HepG2 (cell line): Measurements from ENCODE around the gene COG8. TPM values are rescaled to one million over a fixed set of nuclear protein-coding genes. Genes with fewer than 3 reads are reported as not detected.

Source experiments
- ATF3 ChIP-seq: sonication (generic); formaldehyde crosslinking; IDR thresholded peaks from 2 replicates; pipeline ENCODE4 v1.4.0; 2020; ENCODE audit warnings: missing genetic modification reagents
- CHCHD3 ChIP-seq: sonication (generic); formaldehyde crosslinking; IDR thresholded peaks from 2 replicates; pipeline ENCODE4 v1.8.0; 2022; ENCODE audit warnings: mild to moderate bottlenecking, missing genetic modification reagents, moderate library complexity
- FOXK1 ChIP-seq: sonication (generic); formaldehyde crosslinking; IDR thresholded peaks from 2 replicates; pipeline ENCODE4 v1.4.0; 2020; ENCODE audit warnings: low read depth, missing genetic modification reagents, borderline replicate concordance
- GABPB1 ChIP-seq: IDR thresholded peaks from 2 replicates; pipeline ENCODE4 v1.6.1; 2016; ENCODE audit warnings: mild to moderate bottlenecking, missing genetic modification reagents, moderate library complexity, missing compliant biosample characterization
- IKZF1 ChIP-seq: fragments of 450-650 bp; IDR thresholded peaks from 2 replicates; pipeline ENCODE4 v1.7.1; 2016
- ISX ChIP-seq: sonication (generic); formaldehyde crosslinking; conservative IDR thresholded peaks from 2 replicates; pipeline ENCODE4 v1.5.0; 2020; ENCODE audit warnings: missing genetic modification reagents
- KDM3A ChIP-seq: IDR thresholded peaks from 2 replicates; pipeline ENCODE4 v1.6.1; 2018; ENCODE audit warnings: low read depth, missing compliant biosample characterization
- LBX2 ChIP-seq: sonication (generic); formaldehyde crosslinking; IDR thresholded peaks from 2 replicates; pipeline ENCODE4 v1.5.0; 2020; ENCODE audit warnings: missing genetic modification reagents, mild to moderate bottlenecking, borderline replicate concordance
- MTF1 ChIP-seq: sonication (generic); formaldehyde crosslinking; IDR thresholded peaks from 2 replicates; pipeline ENCODE4 v1.5.0; 2020; ENCODE audit warnings: missing genetic modification reagents
- NBN ChIP-seq: fragments of 450-650 bp; conservative IDR thresholded peaks from 2 replicates; pipeline ENCODE4 v1.6.1; 2017
- NCOR1 ChIP-seq: fragments of 200-600 bp; sonication (generic); IDR thresholded peaks from 2 replicates; pipeline ENCODE4 v1.7.0; 2017; ENCODE audit warnings: antibody characterized with exemption, low read length, borderline replicate concordance
- RXRA ChIP-seq: sonication (generic); formaldehyde crosslinking; IDR thresholded peaks from 2 replicates; pipeline ENCODE4 v1.5.1; 2020; ENCODE audit warnings: missing genetic modification reagents
- SCMH1 ChIP-seq: sonication (generic); formaldehyde crosslinking; IDR thresholded peaks from 2 replicates; pipeline ENCODE4 v1.9.0; 2021; ENCODE audit warnings: missing genetic modification reagents, mild to moderate bottlenecking, borderline replicate concordance
- TCF7 ChIP-seq: sonication (generic); IDR thresholded peaks from 2 replicates; pipeline ENCODE4 v1.6.1; 2016; ENCODE audit warnings: antibody characterized with exemption, low read depth
- ZBTB10 ChIP-seq: sonication (generic); formaldehyde crosslinking; IDR thresholded peaks from 2 replicates; pipeline ENCODE4 v1.4.0; 2020; ENCODE audit warnings: missing genetic modification reagents, borderline replicate concordance
- ZFP62 ChIP-seq: sonication (generic); formaldehyde crosslinking; IDR thresholded peaks from 2 replicates; pipeline ENCODE4 v1.4.0; 2020; ENCODE audit warnings: missing genetic modification reagents
- ZNF160 ChIP-seq: sonication (generic); formaldehyde crosslinking; IDR thresholded peaks from 2 replicates; pipeline ENCODE4 v1.8.0; 2022; ENCODE audit warnings: mild to moderate bottlenecking, inconsistent platforms, missing genetic modification reagents
- ZNF329 ChIP-seq: sonication (generic); formaldehyde crosslinking; IDR thresholded peaks from 2 replicates; pipeline ENCODE4 v1.9.0; 2021; ENCODE audit warnings: low read depth, mild to moderate bottlenecking, missing genetic modification reagents
- ZNF44 ChIP-seq: sonication (generic); formaldehyde crosslinking; IDR thresholded peaks from 2 replicates; pipeline ENCODE4 v1.5.1; 2020; ENCODE audit warnings: mild to moderate bottlenecking, missing genetic modification reagents
- ZNF562 ChIP-seq: sonication (generic); formaldehyde crosslinking; IDR thresholded peaks from 2 replicates; pipeline ENCODE4 v1.8.0; 2022; ENCODE audit warnings: missing genetic modification reagents, borderline replicate concordance
- ZSCAN5A ChIP-seq: sonication (generic); formaldehyde crosslinking; IDR thresholded peaks from 2 replicates; pipeline ENCODE4 v1.8.0; 2022; ENCODE audit warnings: mild to moderate bottlenecking, missing genetic modification reagents, borderline replicate concordance
- polyA plus RNA-seq, 8 experiments: library from polyadenylated mRNA; depleted of rRNA in 3 of 8; stranded (reverse) in 7 of 8; unstranded in 1 of 8; fragments of >200 nt; fragmentation: Illumina TruSeq in 4 of 8; extraction: Trizol in 4 of 8; gene quantifications; 2 replicates each; pipeline versions ENCODE4 v1.2.1 to v1.2.3, GENCODE V29; 2011 to 2016; ENCODE audit warnings: low read depth in 4 of 8, missing spikeins in 1 of 8, mixed read lengths in 1 of 8; ENCODE audit not compliant: insufficient read depth in 1 of 8
- total RNA-seq, 5 experiments: library from RNA; depleted of rRNA; stranded (reverse); fragments of >200 nt; fragmentation: Illumina TruSeq; extraction: Trizol; gene quantifications; 2 replicates each; pipeline ENCODE4 v1.2.3, GENCODE V29; 2016; ENCODE audit warnings: low read depth in 1 of 5
- TF ChIP-seq, protein P1 (sequence below): sonication (generic); formaldehyde crosslinking; IDR thresholded peaks from 2 replicates; pipeline ENCODE4 v1.5.0; 2020; ENCODE audit warnings: missing genetic modification reagents, mild to moderate bottlenecking, borderline replicate concordance
- TF ChIP-seq, protein P2 (sequence below): sonication (generic); formaldehyde crosslinking; IDR thresholded peaks from 2 replicates; pipeline ENCODE4 v1.8.1; 2023; ENCODE audit warnings: mild to moderate bottlenecking, inconsistent platforms, moderate library complexity, missing genetic modification reagents, borderline replicate concordance

COG8 gene
- total and polyA plus RNA-seq, 2 of the 13 experiments (the other 11 are each of a cell fraction or from before 2014, with no cell fraction given): 45.5 to 52.1 TPM

- TF ChIP-seq TCF7 (no peak), FOXK1 (peak; percentile 52; the same call in 1 of the 2 replicates), MTF1 (CRISPR knock-in tag) (peak; percentile 74; the same call in 1 of the 2 replicates), GABPB1 (peak; percentile 94), ZNF562 (CRISPR knock-in tag) (no peak; the same call in 1 of the 2 replicates), ZNF160 (CRISPR knock-in tag) (peak; percentile 91), KDM3A (CRISPR knock-in tag) (0 out of 2 replicates have a peak, but pooled peaks have one; percentile 55), ZBTB10 (CRISPR knock-in tag) (no peak), ISX (CRISPR knock-in tag) (no peak), ATF3 (peak; percentile 42; the same call in 1 of the 2 replicates), NBN (no peak), ZNF44 (CRISPR knock-in tag) (peak; percentile 98), LBX2 (CRISPR knock-in tag) (no peak), SCMH1 (CRISPR knock-in tag) (no peak), ZNF329 (peak; percentile 70; the same call in 1 of the 2 replicates), IKZF1 (no peak), CHCHD3 (CRISPR knock-in tag) (peak; percentile 76; the same call in 1 of the 2 replicates), RXRA (CRISPR knock-in tag) (peak; percentile 80), ZSCAN5A (CRISPR knock-in tag) (no peak; the same call in 1 of the 2 replicates), ZFP62 (CRISPR knock-in tag) (no peak), NCOR1 (peak; percentile 19; the same call in 1 of the 2 replicates)
- TF ChIP-seq, protein P1, sequence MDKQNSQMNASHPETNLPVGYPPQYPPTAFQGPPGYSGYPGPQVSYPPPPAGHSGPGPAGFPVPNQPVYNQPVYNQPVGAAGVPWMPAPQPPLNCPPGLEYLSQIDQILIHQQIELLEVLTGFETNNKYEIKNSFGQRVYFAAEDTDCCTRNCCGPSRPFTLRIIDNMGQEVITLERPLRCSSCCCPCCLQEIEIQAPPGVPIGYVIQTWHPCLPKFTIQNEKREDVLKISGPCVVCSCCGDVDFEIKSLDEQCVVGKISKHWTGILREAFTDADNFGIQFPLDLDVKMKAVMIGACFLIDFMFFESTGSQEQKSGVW (CRISPR knock-in tag): 0 out of 2 replicates have a peak, but pooled peaks have one; percentile 11
- TF ChIP-seq, protein P2, sequence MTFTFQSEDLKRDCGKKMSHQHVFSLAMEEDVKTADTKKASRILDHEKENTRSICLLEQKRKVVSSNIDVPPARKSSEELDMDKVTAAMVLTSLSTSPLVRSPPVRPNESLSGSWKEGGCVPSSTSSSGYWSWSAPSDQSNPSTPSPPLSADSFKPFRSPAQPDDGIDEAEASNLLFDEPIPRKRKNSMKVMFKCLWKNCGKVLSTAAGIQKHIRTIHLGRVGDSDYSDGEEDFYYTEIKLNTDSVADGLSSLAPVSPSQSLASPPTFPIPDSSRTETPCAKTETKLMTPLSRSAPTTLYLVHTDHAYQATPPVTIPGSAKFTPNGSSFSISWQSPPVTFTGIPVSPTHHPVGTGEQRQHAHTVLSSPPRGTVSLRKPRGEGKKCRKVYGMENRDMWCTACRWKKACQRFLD (CRISPR knock-in tag): no peak
These were observed 8.9 kb downstream of the COG8 start, which contains the start of gene PDF (continued) for GRCh38 chr16:69330286-69331109.
